Bone marrow (tissue), 2 donors: ENCODE data around the gene PITHD1.
"Not testable (repeated sequence)": the region's sequence is repeated elsewhere in the genome, so short reads cannot be mapped to it uniquely, and the experiment has no call there.

Source experiments
- DNase-seq, 2 donors: peaks; one replicate each; lab custom pipeline; 2025; lab: John Stamatoyannopoulos, UW

PITHD1 gene

GRCh38 chr1:23799255-23799569 lies 21.0 kb downstream of the PITHD1 start:
- DNase-seq, result no peak

DNA sequence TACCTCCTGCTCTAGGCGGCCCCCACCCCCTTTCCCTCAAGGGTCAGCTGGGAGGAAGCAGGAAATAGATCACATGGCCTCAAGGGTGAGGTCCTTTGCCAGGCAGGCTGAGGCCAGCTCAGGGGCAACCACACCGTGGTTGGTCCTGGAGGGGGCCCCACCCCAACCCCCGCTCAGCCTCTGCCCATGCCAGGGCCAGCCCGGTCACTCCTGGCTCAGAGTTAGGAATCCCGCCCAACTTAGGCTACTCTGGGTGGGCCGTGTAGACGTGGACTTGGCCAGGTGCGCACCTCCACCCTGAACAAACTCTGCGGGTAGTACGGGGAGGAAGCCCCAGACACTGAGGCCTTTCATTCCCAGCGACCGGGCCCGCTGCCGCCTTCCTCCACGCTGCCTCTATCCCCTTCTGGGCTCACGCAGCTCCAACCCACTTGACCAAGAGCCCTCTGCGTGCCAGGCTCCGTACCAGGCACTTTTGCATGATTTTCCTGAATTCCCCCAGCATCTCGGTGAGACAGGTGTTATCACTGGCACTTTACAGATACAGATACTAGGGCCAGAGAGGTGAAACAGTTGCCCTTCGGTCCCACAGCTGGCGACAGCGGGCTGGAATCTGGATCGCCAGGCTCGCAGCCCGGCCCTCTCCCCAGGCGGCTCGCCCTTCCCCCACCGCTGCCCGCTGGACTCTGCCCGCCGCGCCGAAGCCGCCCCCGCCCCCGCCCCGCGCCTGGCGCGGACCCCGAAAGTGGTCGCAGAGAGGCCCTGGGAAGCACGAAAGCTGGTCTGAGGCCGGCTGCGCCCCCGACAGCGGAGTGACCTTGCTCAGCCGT lies 21.6 kb downstream of the PITHD1 start:
- DNase-seq, result no peak

DNA sequence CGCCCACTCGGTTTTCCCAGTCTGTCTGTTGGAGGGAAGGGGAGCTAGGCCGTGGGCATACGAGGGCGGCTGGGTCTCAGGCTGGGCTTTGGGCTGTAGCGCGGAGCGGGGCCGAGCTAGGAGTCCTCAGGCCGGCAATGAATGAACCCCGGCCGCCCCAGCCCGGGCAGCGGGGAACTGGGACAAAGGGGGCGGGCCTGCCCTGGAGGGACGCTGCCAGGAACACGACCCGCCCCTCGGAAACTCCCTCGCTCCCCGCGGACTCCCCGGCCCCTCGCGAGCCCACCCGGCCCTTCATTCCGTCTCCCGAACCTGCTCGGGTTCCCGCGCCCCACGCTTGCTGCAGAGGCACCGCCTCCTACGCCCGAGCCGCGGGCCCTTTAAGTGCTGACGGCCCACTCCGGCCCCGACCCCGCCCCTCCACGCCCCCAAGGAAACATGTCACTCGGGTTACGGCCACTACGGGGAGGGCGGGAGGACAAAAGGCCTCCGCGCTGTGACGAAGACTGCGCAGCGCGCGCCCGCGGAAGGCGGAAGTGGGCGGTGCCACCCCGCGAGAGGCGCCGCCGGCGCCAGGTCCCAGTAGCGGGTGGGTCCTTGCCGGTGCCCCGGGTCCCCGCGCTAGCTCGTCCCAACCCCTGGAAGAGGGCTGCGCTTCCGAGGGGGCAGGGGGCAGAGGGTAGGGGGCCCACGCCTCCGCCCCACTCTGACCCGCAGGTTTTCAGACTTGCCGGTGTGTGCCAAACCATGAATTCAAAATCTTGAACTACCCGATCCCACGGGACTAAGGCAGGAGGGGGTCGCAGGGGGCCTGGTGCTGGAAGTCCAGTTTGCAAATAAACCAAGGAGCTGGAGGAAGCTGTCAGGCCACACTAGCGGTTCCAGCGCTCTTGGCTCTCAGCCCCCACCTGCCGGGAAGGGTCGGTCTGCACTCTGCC lies 22.5 kb downstream of the PITHD1 start, which contains the start of gene GALE:
Gene GALE, minus strand, starts transcription at position 355 of the 938 bp plus-strand sequence. CDS start 1,747 bp downstream, outside the sequence.
- DNase-seq, result peak; percentile 86 to 90

GRCh38 chr1:23801338-23801748 lies 23.1 kb downstream of the PITHD1 start:
- DNase-seq, result no peak

GRCh38 chr1:23801876-23802275 lies 23.7 kb downstream of the PITHD1 start:
- DNase-seq, result no peak

DNA sequence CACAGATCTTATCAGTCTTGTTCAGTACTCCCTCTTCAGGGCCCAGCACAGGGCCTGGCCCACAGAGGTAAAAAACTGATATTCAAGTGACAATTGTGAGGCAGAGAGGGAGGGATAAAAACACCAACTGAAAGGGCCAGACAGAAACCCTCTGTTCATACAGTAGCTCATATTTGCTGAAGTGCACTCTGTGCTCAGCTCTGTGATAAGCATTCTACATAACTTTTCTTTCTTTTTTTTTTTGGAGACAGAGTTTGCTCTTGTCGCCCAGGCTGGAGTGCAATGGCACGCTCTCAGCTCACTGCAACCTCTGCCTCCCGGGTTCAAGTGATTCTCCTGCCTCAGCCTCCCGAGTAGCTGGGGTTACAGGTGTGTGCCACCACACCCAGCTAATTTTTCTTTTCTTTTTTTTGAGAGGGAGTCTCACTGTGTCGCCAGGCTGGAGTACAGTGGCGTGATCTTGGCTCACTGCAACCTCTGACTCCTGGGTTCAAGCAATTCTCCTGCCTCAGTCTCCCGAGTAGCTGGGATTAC lies 24.7 kb downstream of the PITHD1 start:
- DNase-seq, result not testable (repeated sequence)

DNA sequence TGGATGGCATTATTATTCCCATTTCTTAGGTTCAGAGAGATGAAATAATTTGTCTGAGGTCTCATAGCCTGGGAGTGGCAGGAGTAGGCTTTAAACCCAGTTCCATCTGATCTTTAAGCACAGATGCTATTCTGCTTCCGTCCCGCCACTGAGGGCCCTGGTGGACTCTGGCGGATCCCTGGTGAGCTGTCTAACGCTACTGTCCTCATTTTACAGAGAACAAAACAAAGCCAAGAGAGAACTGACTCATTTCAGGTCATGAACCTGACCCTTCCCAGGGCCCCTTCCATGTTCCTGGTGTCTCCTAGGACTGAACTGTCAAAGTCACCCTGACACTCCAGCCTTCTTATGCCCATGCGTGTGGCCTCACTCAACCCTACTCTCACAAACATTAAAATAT lies 25.5 kb downstream of the PITHD1 start:
- no peak for DNase-seq

DNA sequence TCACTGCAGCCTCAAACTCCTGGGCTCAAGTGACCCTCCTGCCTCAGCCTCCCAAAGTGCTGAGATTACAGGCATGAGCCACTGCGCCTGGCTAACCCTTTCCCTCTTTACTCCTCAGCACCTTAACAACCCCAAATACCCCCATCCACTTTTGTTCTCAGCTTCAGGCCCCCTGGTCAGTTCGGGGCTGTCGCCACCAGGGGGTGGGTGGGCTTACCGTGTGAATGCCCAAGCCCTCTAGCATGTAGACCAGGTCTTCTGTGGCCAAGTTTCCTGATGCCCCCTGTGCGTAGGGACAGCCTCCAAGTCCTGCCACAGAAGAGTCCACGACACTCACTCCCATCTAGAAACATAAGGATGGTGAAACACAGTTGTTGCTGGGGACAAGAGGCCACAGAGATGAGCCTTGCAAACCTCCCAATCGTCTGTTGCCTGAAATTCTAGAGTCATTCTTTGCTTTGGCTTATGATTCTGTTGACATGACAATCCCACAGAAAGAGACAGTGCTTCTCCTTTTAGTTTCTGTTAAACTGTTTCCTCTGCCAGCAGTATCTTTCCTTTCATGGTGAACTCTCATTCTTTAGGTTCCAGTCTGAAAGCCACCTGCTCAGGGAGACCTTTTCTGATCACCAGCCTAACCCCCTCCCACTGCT lies 26.1 kb downstream of the PITHD1 start:
- DNase-seq, result peak in 1 of 2 donors; percentile 53

DNA sequence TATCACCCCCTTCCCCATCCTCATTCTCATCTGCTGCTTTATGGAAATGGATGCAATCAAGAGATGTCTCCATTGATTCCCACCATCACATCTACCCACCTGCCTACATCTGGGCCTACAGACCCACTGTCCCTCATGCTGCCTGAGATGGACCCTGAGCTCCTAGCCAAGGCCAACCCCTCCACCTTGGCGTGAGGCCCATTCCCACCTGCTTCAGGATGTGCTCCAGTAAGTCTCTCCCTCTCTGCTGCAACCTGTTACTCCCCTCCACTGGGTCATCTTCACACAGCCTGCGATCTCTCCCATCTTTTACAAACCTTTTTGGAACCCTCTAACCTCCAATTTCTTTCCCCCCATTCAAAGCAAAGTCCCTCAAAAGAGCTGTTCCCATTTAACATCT lies 26.8 kb downstream of the PITHD1 start:
- DNase-seq, result no peak

DNA sequence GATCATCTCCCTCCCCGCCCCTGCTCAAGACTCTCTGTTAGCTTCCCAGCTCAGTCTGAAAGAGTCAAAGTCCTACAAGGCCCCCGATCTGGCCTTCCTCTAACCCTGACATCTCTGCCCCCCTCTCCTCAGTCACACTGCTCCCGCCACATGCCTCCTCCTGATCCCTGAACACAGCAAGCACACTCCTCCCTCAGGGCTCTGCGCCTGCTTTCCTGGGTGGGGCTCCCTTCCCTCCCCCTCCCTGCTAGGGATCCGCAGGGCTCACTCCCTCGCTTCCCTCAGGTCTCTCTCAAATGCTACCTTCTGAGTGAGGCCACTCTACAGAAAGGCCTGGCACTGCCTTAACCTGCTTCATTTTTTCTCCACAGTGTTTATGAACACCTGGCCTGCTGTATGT lies 28.1 kb downstream of the PITHD1 start:
- no peak for DNase-seq

GRCh38 chr1:23807453-23807852 lies 29.2 kb downstream of the PITHD1 start:
- peak in 1 of 2 donors; percentile 92 for DNase-seq

DNA sequence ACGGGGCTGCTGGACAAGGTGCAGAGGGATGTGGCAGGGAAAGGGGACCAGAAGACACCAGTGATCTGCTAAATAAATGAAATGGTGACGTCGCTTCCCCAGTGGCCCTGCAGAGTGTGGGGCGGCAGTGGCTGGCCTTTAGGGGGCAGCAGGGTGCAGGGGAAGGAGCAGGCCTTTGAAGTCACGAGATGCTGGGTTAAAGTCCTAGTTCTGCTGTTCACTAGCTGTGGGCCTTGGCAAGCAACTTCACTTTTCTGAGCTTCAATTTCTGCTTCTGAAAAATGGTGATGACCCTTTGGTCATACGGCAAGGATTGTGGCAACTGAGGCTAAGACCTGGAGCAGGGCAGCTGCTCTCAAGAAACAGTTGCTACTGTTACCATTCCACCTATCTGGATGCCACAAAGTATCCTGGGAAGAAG lies 31.5 kb downstream of the PITHD1 start:
- DNase-seq, result peak; percentile 30 to 86

DNA sequence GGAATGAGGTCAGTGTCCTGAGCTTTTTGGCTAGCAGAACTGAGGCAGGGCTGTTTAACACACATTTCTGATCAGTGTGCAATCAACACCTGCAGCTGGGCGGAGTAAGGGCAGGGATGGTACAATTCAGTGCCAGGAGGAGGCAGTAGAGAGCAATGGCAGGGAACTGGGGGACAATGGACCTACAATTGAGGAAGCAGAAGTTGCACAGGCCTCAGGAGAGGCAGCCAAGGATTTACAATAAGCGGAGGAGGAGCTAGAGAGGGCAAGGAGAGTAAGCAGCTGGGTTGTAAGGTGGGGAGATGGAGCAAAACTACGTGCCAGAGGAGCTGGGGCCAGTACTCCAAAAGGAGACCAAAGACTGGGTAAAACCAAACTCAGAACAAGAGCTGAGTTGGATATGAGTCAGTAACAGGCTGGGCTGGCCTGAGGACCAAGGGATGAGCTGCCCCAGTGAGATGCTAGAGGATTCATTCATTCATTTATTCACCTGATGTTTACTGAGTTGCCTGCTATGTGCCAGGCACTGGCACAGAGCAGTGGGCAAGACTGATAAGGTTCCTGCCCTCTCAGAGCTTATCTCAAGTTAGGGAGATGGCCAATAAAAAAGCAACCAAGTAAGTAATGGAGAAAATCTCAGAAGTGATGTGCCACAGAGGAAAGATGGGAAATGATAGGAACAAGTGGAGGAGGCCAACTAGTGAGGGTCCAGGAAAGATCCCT lies 32.8 kb downstream of the PITHD1 start:
- DNase-seq, result peak; percentile 15 to 92

- no peak for DNase-seq
These were observed 35.8 kb downstream of the PITHD1 start for GRCh38 chr1:23814016-23814415.

DNA sequence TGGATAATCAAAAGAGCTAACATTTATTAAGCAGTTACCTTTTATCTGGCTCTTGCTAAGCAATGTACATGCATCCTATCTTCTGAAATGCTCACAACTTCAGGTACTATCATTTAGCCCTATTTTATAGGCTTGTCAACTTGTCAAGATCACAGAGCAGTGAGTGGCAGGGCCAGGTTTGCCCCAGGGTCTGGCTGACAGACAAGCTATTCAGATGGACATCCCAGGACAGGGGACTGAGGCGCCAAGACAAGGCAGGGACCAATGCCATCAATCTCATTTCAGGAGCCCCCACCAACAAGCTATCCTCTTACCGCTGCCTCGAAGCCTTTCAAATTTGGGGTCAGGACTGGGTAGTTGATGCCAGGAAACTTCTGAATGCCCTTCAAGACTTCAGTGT lies 38.1 kb downstream of the PITHD1 start:
- no peak for DNase-seq

GRCh38 chr1:23816906-23817305 lies 38.7 kb downstream of the PITHD1 start:
- peak in 1 of 2 donors; percentile 35 for DNase-seq

- DNase-seq, result no peak
These were observed 39.4 kb downstream of the PITHD1 start for GRCh38 chr1:23817633-23818032.

DNA sequence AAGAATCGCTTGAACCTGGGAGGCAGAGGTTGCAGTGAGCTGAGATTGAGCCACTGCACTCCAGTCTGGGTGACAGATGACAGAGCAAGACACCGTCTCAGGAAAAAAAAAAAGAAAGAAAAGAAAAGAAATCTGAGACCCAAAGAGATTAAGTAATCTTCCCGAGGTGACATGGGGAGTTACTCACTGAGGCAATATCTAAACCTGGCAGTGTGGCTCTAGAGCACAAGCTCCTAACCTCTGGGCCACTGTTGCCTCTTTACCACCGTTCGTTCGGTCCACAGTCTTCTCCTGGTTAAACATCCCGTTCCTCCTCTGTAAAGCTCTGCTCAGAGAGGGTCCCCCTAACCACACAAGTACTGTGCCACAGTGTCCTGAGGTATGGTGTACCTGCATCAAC lies 45.5 kb downstream of the PITHD1 start:
- DNase-seq, result no peak

DNA sequence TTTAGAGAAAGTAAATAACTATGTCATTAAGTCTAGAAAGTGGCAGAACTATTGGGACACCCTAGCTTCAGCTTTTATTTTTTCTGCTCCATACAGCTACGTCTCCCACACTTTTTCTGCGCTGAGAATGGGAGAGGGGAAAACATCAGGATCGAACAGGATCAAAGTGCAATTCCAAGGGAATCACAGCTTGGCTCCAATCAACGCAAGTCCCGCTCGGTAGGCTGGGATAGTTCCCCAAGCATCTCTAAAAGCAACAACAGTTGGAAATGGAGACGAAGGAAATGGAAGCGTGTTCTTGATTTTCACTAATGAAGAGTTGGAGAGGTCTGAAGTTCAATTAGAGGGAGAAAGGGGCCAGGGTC lies 46.5 kb downstream of the PITHD1 start:
- no peak for DNase-seq

DNA sequence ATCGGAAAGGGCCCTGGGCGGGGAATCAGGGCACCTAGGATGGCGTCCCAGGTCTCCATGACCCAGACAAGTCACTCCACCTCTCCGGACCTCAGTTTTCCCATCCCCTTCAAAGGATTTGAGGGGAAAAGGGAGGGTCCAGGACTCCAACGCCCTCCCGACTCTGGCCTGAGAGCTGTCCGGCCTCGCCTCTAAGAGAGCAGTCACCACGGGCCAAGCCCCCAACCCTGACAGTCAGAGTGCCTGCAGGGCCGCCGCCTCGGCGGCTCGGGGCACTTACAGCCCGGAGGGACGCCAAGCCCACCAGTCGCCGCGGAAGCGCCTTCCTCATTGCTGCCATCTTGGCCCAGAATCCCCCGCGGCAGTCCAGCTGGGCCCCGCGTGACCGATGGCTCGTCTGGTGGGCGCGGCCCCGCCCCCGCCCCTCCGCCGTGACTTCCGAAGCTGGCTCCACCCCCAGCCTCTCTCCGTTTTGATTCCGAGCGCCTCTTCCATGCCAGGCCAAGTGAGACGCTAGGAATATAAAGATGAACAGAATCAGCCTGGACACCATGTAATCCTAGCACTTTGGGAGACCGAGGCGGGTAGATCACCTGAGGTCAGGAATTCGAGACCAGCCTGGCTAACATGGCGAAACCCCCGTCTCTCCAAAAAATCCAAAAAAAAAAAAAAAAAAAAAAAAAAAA lies 47.0 kb downstream of the PITHD1 start, which contains the start of gene HMGCL:
Gene HMGCL, minus strand, starts transcription at position 354 of the 686 bp plus-strand sequence. Its CDS starts 14 bp downstream, at position 340.
- DNase-seq, result peak; percentile 70 to 91
